HEK293 (cell line): ENCODE results near the gene DOCK9.

Source experiments
- ZNF10 ChIP-seq: fragments of 450-650 bp; formaldehyde crosslinking; IDR thresholded peaks from 2 replicates; pipeline ENCODE4 v1.5.1; 2017; ENCODE audit warnings: missing biosample characterization, missing genetic modification characterization
- ZNF777 ChIP-seq: fragments of 450-650 bp; formaldehyde crosslinking; IDR thresholded peaks from 2 replicates; pipeline ENCODE4 v1.5.1; 2017; ENCODE audit warnings: missing biosample characterization, missing genetic modification characterization, borderline replicate concordance
- TF ChIP-seq, protein P1 (sequence below): fragments of 450-650 bp; formaldehyde crosslinking; IDR thresholded peaks from 2 replicates; pipeline ENCODE4 v1.5.1; 2017; ENCODE audit warnings: missing biosample characterization, missing genetic modification characterization
- TF ChIP-seq, protein P2 (sequence below): fragments of 450-650 bp; formaldehyde crosslinking; IDR thresholded peaks from 2 replicates; pipeline ENCODE4 v1.5.1; 2016; ENCODE audit warnings: missing biosample characterization, missing genetic modification characterization
- TF ChIP-seq, protein P3 (sequence below): fragments of 450-650 bp; formaldehyde crosslinking; IDR thresholded peaks from 2 replicates; pipeline ENCODE4 v1.5.1; 2016; ENCODE audit warnings: missing biosample characterization, missing genetic modification characterization

DNA sequence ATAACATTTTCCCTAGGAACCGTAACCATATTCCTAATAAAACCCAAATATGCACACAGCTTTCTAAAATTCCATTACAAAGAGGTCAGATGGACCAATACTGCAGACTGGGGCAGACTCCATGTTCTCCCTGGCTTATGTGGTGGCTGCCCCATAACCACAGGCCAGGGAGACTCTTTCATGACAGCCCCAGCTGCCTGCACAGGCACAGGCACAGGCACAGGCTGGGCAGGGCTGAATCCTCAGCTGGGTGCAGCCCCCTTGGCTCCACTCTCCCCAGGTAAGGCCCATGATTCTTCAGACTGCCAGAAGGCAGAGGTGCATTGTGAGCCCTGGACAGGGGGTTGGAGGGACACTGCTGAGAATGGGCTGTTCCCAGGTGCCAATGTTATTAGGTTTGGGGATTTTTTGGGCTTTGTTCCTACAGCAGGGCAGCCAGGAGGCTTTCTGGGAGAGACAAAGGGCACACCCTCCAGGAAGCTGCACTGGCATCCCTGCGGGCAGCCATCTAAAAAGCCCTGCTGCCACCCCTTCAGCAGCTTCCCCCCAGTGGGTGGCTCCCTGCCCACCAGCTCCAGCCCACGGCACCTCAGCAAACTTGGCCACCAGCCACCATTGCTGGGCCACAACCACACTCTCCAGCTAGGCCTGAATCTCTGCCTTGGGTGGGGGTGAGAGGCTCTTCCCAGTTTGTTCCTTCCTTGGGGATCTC is 20.0 kb downstream of the DOCK9 start:
- TF ChIP-seq, protein P1, sequence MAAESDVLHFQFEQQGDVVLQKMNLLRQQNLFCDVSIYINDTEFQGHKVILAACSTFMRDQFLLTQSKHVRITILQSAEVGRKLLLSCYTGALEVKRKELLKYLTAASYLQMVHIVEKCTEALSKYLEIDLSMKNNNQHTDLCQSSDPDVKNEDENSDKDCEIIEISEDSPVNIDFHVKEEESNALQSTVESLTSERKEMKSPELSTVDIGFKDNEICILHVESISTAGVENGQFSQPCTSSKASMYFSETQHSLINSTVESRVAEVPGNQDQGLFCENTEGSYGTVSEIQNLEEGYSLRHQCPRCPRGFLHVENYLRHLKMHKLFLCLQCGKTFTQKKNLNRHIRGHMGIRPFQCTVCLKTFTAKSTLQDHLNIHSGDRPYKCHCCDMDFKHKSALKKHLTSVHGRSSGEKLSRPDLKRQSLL: no peak
- TF ChIP-seq, protein P2, sequence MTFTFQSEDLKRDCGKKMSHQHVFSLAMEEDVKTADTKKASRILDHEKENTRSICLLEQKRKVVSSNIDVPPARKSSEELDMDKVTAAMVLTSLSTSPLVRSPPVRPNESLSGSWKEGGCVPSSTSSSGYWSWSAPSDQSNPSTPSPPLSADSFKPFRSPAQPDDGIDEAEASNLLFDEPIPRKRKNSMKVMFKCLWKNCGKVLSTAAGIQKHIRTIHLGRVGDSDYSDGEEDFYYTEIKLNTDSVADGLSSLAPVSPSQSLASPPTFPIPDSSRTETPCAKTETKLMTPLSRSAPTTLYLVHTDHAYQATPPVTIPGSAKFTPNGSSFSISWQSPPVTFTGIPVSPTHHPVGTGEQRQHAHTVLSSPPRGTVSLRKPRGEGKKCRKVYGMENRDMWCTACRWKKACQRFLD (tag by site-specific recombination): no peak
- TF ChIP-seq ZNF10 (tag by site-specific recombination): no peak
- TF ChIP-seq ZNF777 (tag by site-specific recombination): no peak
- TF ChIP-seq, protein P3, sequence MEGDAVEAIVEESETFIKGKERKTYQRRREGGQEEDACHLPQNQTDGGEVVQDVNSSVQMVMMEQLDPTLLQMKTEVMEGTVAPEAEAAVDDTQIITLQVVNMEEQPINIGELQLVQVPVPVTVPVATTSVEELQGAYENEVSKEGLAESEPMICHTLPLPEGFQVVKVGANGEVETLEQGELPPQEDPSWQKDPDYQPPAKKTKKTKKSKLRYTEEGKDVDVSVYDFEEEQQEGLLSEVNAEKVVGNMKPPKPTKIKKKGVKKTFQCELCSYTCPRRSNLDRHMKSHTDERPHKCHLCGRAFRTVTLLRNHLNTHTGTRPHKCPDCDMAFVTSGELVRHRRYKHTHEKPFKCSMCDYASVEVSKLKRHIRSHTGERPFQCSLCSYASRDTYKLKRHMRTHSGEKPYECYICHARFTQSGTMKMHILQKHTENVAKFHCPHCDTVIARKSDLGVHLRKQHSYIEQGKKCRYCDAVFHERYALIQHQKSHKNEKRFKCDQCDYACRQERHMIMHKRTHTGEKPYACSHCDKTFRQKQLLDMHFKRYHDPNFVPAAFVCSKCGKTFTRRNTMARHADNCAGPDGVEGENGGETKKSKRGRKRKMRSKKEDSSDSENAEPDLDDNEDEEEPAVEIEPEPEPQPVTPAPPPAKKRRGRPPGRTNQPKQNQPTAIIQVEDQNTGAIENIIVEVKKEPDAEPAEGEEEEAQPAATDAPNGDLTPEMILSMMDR (tag by site-specific recombination): no peak
